ENCODE measurements around the gene SETBP1. TPM values are rescaled to one million over a fixed set of nuclear protein-coding genes. Genes with fewer than 3 reads are reported as not detected.
A peak's percentile ranks its signal among the peaks of the same experiment; 100 is the strongest.

The SETBP1 gene
- total RNA-seq, 1 donor from 2014 or later: 83.3 TPM

DNA sequence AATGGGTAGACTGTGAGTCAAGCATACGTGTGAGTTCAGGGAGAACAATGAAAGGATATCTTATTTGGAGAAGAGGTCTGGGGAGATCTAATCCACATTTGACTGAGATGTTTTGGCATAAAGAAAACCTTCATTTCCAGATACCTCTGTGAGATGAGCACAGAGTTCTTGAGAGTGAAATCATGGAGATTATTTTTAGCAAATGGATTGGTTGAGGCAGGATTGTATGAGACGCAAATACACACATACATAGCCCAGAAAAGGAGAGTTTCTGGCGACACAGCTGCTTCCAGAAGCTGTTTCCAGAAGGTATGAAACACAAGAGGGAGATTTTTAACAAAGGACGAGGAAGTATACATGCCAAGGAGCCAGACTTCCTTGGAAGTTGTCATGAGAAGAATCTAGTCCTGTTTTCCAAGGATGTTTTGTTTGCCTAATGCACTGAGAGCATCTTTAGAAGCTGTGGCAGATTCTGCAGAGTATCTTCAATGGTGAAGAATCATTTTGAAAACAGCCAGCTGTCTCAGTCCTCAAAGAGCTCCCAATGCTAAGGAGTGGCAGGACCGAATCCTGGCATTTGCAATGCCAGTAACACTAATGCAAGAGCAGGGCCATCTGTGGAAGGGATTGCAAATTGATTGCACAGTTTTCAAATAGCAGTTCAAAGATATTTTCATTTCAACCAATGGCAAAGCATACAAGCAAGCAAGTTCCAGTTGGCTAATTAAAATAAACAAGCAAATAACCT, 177.2 kb downstream of the SETBP1 start:
- DNase-seq: no peak
- no peaks in the 10 kb centered on the region for H3K9me3 Mint-ChIP-seq (ENCODE audit: unreplicated experiment)
- H3K27me3 Mint-ChIP-seq (ENCODE audit: unreplicated experiment): no peaks in the 10 kb centered on the region
- peak overlapping the region; percentile 57 for H3K27ac Mint-ChIP-seq (ENCODE audit: unreplicated experiment)
- no peaks in the 10 kb centered on the region for H3K36me3 Mint-ChIP-seq (ENCODE audit: unreplicated experiment)
- TF ChIP-seq, protein P1, sequence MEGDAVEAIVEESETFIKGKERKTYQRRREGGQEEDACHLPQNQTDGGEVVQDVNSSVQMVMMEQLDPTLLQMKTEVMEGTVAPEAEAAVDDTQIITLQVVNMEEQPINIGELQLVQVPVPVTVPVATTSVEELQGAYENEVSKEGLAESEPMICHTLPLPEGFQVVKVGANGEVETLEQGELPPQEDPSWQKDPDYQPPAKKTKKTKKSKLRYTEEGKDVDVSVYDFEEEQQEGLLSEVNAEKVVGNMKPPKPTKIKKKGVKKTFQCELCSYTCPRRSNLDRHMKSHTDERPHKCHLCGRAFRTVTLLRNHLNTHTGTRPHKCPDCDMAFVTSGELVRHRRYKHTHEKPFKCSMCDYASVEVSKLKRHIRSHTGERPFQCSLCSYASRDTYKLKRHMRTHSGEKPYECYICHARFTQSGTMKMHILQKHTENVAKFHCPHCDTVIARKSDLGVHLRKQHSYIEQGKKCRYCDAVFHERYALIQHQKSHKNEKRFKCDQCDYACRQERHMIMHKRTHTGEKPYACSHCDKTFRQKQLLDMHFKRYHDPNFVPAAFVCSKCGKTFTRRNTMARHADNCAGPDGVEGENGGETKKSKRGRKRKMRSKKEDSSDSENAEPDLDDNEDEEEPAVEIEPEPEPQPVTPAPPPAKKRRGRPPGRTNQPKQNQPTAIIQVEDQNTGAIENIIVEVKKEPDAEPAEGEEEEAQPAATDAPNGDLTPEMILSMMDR (IDR thresholded peaks at IDR 0.05; ENCODE audit: partially characterized antibody, unreplicated experiment): no peak
- H3K4me3 Mint-ChIP-seq (ENCODE audit: unreplicated experiment): no peak overlapping the region
- H3K4me1 Mint-ChIP-seq (ENCODE audit: low read depth, unreplicated experiment): peaks cover 24% of the 10 kb centered on the region

DNA sequence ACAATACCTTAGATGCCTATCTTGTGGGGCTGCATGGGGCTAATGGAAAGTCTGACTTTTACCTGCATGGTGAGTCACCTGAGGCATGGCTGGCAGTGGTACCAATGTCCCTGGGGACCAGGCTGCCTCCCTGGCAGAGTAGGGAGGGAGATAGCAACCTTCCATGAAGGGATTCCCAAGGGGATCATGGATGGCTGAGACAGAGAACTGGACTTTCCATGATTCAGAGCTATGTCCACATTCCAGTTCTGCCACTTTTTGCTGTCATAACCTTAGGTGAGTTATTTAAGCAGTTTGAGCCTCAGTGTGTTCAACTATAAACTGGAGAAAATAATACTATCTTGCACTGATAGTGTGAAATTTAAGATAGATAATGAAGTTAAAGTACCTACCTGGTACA, 178.6 kb downstream of the SETBP1 start:
- no peak overlapping the region for H3K4me3 Mint-ChIP-seq (ENCODE audit: unreplicated experiment)
- H3K9me3 Mint-ChIP-seq (ENCODE audit: unreplicated experiment): no peaks in the 10 kb centered on the region
- H3K27me3 Mint-ChIP-seq (ENCODE audit: unreplicated experiment): peaks cover 4% of the 10 kb centered on the region
- DNase-seq: no peak
- H3K36me3 Mint-ChIP-seq (ENCODE audit: unreplicated experiment): peaks cover 3% of the 10 kb centered on the region
- TF ChIP-seq, protein P1 (IDR thresholded peaks at IDR 0.05; ENCODE audit: partially characterized antibody, unreplicated experiment): no peak
- H3K27ac Mint-ChIP-seq (ENCODE audit: unreplicated experiment): no peak overlapping the region
- peaks cover 31% of the 10 kb centered on the region for H3K4me1 Mint-ChIP-seq (ENCODE audit: low read depth, unreplicated experiment)

DNA sequence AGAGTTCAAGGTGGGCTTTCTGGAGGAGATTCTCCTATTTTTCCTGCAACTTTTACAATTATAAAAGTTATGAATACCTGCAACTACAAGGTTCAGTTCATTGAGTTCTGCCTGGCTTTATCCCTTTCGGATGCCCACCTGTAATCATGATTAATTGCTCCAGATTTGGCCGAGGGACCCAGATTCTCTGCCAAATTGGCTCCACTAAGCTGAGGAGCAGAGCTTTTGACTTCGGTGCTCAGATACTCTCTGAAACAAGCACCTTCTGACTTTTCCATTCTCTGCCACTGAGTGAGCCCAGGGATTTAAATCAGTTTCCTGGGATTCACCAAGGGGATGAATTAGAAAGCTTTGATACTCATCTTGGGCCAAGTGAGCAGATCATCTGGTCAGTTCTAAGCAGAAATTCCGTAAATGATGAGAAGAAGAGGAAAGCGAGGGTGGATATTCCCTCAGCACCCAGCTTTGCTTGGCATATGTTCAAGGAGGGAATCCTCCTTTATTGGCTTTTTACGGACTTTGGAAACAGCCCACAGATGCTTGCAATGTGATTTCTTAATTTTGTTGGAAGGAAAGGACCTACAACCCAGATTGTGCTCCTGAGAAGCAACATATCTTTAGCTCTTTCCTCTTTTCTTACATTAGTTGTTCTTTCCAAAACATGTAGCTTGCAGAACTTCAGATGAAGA, 179.2 kb downstream of the SETBP1 start:
- TF ChIP-seq, protein P1 (IDR thresholded peaks at IDR 0.05; ENCODE audit: partially characterized antibody, unreplicated experiment): no peak
- Mint-ChIP-seq H3K27me3 (ENCODE audit: unreplicated experiment) (peaks cover 4% of the 10 kb centered on the region), H3K36me3 (ENCODE audit: unreplicated experiment) (peaks cover 3% of the 10 kb centered on the region), H3K9me3 (ENCODE audit: unreplicated experiment) (no peaks in the 10 kb centered on the region), H3K4me1 (ENCODE audit: low read depth, unreplicated experiment) (peaks cover 32% of the 10 kb centered on the region), H3K27ac (ENCODE audit: unreplicated experiment) (no peak overlapping the region), H3K4me3 (ENCODE audit: unreplicated experiment) (no peak overlapping the region)
- no peak for DNase-seq

DNA sequence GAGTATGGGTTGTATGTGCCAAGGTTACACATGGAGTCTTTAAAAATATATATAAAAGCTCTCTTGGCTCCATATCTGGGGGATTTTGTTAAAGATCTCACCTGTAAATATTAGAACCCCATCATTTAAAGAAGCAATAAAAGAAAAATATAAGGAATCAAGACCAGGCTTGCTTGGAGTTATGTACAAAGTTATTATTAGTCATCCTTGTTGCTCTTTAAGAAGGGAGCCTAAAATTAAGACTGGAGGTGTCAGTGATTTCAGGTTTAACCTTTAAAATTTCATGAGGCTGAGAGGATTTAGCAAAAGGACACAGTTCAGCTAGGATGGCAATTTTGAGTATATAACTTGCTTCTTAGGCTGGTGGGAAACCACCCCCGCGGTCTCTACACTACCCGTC, 181.4 kb downstream of the SETBP1 start:
- Mint-ChIP-seq H3K4me1 (ENCODE audit: low read depth, unreplicated experiment) (peaks cover 41% of the 10 kb centered on the region), H3K4me3 (ENCODE audit: unreplicated experiment) (no peak overlapping the region), H3K9me3 (ENCODE audit: unreplicated experiment) (no peaks in the 10 kb centered on the region), H3K27ac (ENCODE audit: unreplicated experiment) (no peak overlapping the region), H3K36me3 (ENCODE audit: unreplicated experiment) (peaks cover 3% of the 10 kb centered on the region), H3K27me3 (ENCODE audit: unreplicated experiment) (peaks cover 6% of the 10 kb centered on the region)
- TF ChIP-seq, protein P1 (IDR thresholded peaks at IDR 0.05; ENCODE audit: partially characterized antibody, unreplicated experiment): no peak
- DNase-seq: no peak

DNA sequence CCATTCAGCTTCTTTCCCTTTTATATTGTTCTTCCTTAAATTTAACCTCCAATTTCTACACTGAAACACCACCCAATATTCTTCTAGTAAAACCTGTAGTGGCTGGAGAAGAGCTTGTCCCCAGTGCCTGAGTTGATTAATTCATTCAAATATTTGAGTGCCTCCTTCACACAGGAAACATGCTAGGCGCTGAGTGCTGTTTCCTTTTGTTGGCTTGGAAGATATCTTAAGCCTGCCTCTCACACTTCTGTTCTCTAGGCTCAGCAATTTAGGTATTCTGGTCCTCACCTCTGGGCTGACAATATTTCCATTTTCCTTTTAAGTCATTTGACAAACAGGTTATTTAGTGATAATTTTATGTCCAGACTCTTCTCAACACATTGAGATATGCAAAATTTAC, 185.4 kb downstream of the SETBP1 start:
- peaks cover 9% of the 10 kb centered on the region for H3K27me3 Mint-ChIP-seq (ENCODE audit: unreplicated experiment)
- peak overlapping the region; percentile 28 for H3K27ac Mint-ChIP-seq (ENCODE audit: unreplicated experiment)
- H3K9me3 Mint-ChIP-seq (ENCODE audit: unreplicated experiment): peaks cover 2% of the 10 kb centered on the region
- H3K36me3 Mint-ChIP-seq (ENCODE audit: unreplicated experiment): peaks cover 3% of the 10 kb centered on the region
- DNase-seq: no peak
- TF ChIP-seq, protein P1 (IDR thresholded peaks at IDR 0.05; ENCODE audit: partially characterized antibody, unreplicated experiment): no peak
- peaks cover 42% of the 10 kb centered on the region for H3K4me1 Mint-ChIP-seq (ENCODE audit: low read depth, unreplicated experiment)
- no peak overlapping the region for H3K4me3 Mint-ChIP-seq (ENCODE audit: unreplicated experiment)

All from glutamatergic neuron (in vitro differentiated cells).